Skeletal muscle tissue (tissue), 4 donors: ENCODE results near the gene PAFAH2. TPM values are rescaled to one million over a fixed set of nuclear protein-coding genes. Genes with fewer than 3 reads are reported as not detected.

Experiments used
- H3K27ac ChIP-seq: one replicate; pipeline ENCODE4 v1.7.0; 2013; ENCODE audit warnings: mild to moderate bottlenecking, low read depth, low read length, inconsistent platforms
- H3K27me3 ChIP-seq, 3 donors: one replicate each; pipeline ENCODE4 v1.7.0; 2013; ENCODE audit warnings: low read length in 3 of 3; ENCODE audit not compliant: control insufficient read depth in 3 of 3, insufficient read depth in 3 of 3
- H3K36me3 ChIP-seq, 3 donors: one replicate each; pipeline ENCODE4 v1.7.0; 2013; ENCODE audit warnings: low read length in 3 of 3; ENCODE audit not compliant: control insufficient read depth in 3 of 3, insufficient read depth in 3 of 3
- H3K4me1 ChIP-seq, 3 donors: one replicate each; pipeline ENCODE4 v1.7.0; 2013; ENCODE audit warnings: low read length in 3 of 3, mild to moderate bottlenecking in 3 of 3; ENCODE audit not compliant: control insufficient read depth in 3 of 3, insufficient read depth in 3 of 3
- H3K4me3 ChIP-seq, 3 donors: one replicate each; pipeline ENCODE4 v1.7.0; 2013; ENCODE audit warnings: low read length in 3 of 3
- H3K9ac ChIP-seq, 3 donors: one replicate each; pipeline ENCODE4 v1.7.0; 2013; ENCODE audit warnings: low read length in 3 of 3, mild to moderate bottlenecking in 3 of 3, moderate library complexity in 2 of 3, low read depth in 1 of 3
- H3K9me3 ChIP-seq, 3 donors: one replicate each; pipeline ENCODE4 v1.7.0; 2013; ENCODE audit warnings: low read length in 3 of 3; ENCODE audit not compliant: control insufficient read depth in 3 of 3
- total RNA-seq: library from RNA; depleted of rRNA; stranded (reverse); fragments of >200 nt; gene quantifications from one replicate; pipeline ENCODE4 v1.2.3, GENCODE V29; 2014
- donor health status: Osteomylitis.

The PAFAH2 gene
- total RNA-seq, 1 donor from 2014 or later: 33.9 TPM

- peaks cover 0 to 21% (median 17%) of the 10 kb centered on the region in 3 donors for H3K27me3 ChIP-seq
- peaks cover 13 to 17% (median 16%) of the 10 kb centered on the region in 3 donors for H3K4me1 ChIP-seq
- H3K9ac ChIP-seq: peak overlapping the region; percentile 36 to 69 (median 63)
- H3K9me3 ChIP-seq: no peaks in the 10 kb centered on the region
- peak overlapping the region; percentile 27 for H3K27ac ChIP-seq
- no peaks in the 10 kb centered on the region for H3K36me3 ChIP-seq
- peak overlapping the region; percentile 68 to 87 (median 76) for H3K4me3 ChIP-seq
Measured at GRCh38 chr1:25922971-25923552, 74.8 kb downstream of the PAFAH2 start.

- Histone ChIP-seq H3K27ac (peak overlapping the region; percentile 27), H3K4me3 (peak overlapping the region; percentile 68 to 87 (median 76)), H3K9ac (peak overlapping the region; percentile 36 to 69 (median 63)), H3K36me3 (no peaks in the 10 kb centered on the region), H3K9me3 (no peaks in the 10 kb centered on the region), H3K27me3 (peaks cover 0 to 21% (median 17%) of the 10 kb centered on the region in 3 donors), H3K4me1 (peaks cover 13 to 17% (median 16%) of the 10 kb centered on the region in 3 donors)
Measured at GRCh38 chr1:25922056-25922970, 75.5 kb downstream of the PAFAH2 start.

GRCh38 chr1:25918615-25919014, 79.2 kb downstream of the PAFAH2 start:
- Histone ChIP-seq H3K4me3 (no peak overlapping the region), H3K27ac (no peak overlapping the region), H3K9me3 (no peaks in the 10 kb centered on the region), H3K36me3 (no peaks in the 10 kb centered on the region), H3K4me1 (peaks cover 13 to 16% (median 14%) of the 10 kb centered on the region in 3 donors), H3K27me3 (peaks cover 0 to 12% (median 11%) of the 10 kb centered on the region in 3 donors), H3K9ac (no peak overlapping the region)

GRCh38 chr1:25917996-25918395, 79.9 kb downstream of the PAFAH2 start:
- no peak overlapping the region for H3K9ac ChIP-seq
- no peaks in the 10 kb centered on the region for H3K36me3 ChIP-seq
- H3K9me3 ChIP-seq: no peaks in the 10 kb centered on the region
- no peak overlapping the region for H3K27ac ChIP-seq
- H3K4me1 ChIP-seq: peaks cover 8 to 11% (median 9%) of the 10 kb centered on the region in 3 donors
- H3K4me3 ChIP-seq: no peak overlapping the region
- H3K27me3 ChIP-seq: peaks cover 0 to 11% (median 8%) of the 10 kb centered on the region in 3 donors

GRCh38 chr1:25916460-25916859, 81.4 kb downstream of the PAFAH2 start:
- Histone ChIP-seq H3K9ac (no peak overlapping the region), H3K4me1 (no peaks in the 10 kb centered on the region), H3K36me3 (no peaks in the 10 kb centered on the region), H3K9me3 (no peaks in the 10 kb centered on the region), H3K27ac (no peak overlapping the region), H3K4me3 (no peak overlapping the region), H3K27me3 (no peaks in the 10 kb centered on the region)

- Histone ChIP-seq H3K4me3 (no peak overlapping the region), H3K36me3 (no peaks in the 10 kb centered on the region), H3K9ac (no peak overlapping the region), H3K4me1 (no peaks in the 10 kb centered on the region), H3K27me3 (no peaks in the 10 kb centered on the region), H3K27ac (no peak overlapping the region), H3K9me3 (no peaks in the 10 kb centered on the region)
Measured at GRCh38 chr1:25914074-25914995, 83.5 kb downstream of the PAFAH2 start.

- Histone ChIP-seq H3K4me1 (no peaks in the 10 kb centered on the region), H3K36me3 (no peaks in the 10 kb centered on the region), H3K4me3 (no peak overlapping the region), H3K9me3 (no peaks in the 10 kb centered on the region), H3K9ac (no peak overlapping the region), H3K27me3 (no peaks in the 10 kb centered on the region), H3K27ac (no peak overlapping the region)
Measured at GRCh38 chr1:25913206-25913605, 84.7 kb downstream of the PAFAH2 start.

GRCh38 chr1:25912076-25912831, 85.6 kb downstream of the PAFAH2 start:
- no peak overlapping the region for H3K4me3 ChIP-seq
- no peaks in the 10 kb centered on the region for H3K36me3 ChIP-seq
- no peaks in the 10 kb centered on the region for H3K27me3 ChIP-seq
- H3K9me3 ChIP-seq: no peaks in the 10 kb centered on the region
- H3K27ac ChIP-seq: no peak overlapping the region
- H3K9ac ChIP-seq: no peak overlapping the region
- no peaks in the 10 kb centered on the region for H3K4me1 ChIP-seq

- H3K27me3 ChIP-seq: no peaks in the 10 kb centered on the region
Measured at GRCh38 chr1:25911162-25911561, 86.7 kb downstream of the PAFAH2 start.

More at GRCh38 chr1:25911162-25911561, 86.7 kb downstream of the PAFAH2 start:
- Histone ChIP-seq H3K4me3 (no peak overlapping the region), H3K4me1 (peaks cover 0 to 8% (median 6%) of the 10 kb centered on the region in 3 donors), H3K36me3 (no peaks in the 10 kb centered on the region), H3K9me3 (no peaks in the 10 kb centered on the region), H3K27ac (no peak overlapping the region), H3K9ac (no peak overlapping the region)
